Stimulated activated CD4-positive, alpha-beta T cell treated with anti-CD3 and anti-CD28 coated beads, Interleukin-1b, Interleukin-23, amount 100 ng/mL, for 48 hours (primary cell): Measurements from ENCODE around the gene MAVS.

Experiments
- DNase-seq: peaks from one replicate; pipeline ENCODE4 v3.0.0-alpha.2; 2020

The MAVS gene

DNA sequence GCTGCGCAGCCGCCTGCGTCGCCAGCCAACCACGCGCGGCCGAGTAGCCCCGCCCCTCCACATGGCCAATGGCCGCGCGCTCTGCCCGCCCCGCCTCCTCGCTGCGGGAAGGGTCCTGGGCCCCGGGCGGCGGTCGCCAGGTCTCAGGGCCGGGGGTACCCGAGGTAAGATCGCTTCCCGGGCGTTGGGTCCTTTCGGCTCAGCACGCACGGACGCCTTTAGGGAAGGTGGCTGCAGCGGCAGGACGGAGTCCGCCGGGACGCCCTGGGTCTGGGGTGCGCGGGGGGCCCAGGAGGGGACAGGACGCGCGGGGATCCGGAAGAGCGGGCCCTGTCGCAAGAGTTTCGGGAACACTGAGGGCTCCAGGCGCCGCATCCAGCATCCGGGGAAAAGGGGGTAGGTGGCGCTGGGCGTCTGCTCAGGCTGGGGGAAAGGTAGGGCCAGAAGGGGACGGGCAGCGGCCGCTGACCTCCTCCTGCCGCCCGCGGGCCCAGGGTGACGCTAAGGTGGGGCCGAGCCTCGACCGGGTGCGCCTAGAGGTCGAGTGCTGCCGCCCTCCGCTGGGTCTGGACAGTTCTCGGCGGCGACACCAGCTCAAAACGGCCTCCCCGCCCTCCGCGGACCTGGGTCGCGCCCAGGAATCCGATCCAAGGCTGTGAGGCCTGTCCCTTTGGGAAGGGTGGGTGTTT, at the start of gene MAVS:
Gene MAVS (plus strand): TSS at position 95 of the 689 bp plus-strand sequence. CDS start 7,791 bp downstream, outside the sequence.
- peak; percentile 84 for DNase-seq

DNA sequence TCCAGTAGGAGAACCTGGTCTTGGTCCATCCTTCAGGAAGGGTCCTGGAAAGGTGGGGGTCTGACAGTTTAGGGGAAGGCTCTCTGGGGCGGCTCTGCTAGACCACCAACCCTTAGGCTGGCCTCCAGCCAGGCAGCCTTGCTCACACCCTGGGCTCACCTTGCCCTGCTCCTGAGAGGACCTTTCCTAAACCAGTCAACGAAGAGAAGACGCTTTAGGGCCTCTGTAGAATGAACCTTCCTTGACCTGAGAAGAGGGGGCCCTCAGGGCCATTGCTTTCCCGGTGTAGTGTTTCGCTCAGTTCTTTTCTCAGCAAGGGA, 49.4 kb upstream of the MAVS start:
- DNase-seq: no peak

DNA sequence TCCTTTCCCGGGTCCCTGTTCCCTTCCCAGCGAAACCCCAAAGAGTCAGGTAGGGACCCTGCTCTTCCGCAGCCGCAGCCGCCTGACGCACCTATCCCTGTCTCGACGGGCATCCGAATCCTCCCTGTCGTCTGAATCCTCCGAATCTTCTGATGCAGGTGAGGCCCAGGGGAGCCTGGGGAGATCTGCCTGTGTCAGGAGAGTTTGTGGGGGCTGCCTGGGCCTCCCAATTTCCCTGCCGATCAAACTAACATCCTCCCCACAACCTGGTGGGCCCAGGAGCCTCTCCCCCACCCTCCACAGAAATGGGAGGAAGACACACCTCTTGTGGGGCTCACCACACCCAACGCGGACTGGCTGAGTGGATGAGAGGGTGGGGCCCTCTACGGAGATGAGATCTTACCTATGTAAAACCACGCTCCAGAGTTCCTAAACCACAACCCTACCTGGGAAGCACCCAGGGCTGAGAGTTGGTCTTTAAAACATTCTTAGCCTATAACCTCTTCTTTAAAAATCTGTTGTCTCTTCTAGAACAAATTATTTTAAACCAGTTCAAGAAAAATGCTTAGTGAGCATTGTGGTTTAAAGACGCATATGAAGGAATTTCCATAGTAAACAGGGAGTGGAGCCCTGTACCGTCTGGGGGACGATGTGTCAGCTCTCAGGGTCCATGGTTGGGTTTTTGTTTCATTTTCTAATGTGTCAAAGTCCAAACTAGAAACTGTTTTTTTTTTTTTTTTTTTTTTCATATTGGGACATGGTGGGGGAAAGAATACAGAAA, 48.9 kb upstream of the MAVS start:
- no peak for DNase-seq

GRCh38 chr20:3798373-3798768, 48.3 kb upstream of the MAVS start:
- no peak for DNase-seq

- DNase-seq: no peak
These were observed 47.8 kb upstream of the MAVS start for GRCh38 chr20:3798908-3799248.

DNA sequence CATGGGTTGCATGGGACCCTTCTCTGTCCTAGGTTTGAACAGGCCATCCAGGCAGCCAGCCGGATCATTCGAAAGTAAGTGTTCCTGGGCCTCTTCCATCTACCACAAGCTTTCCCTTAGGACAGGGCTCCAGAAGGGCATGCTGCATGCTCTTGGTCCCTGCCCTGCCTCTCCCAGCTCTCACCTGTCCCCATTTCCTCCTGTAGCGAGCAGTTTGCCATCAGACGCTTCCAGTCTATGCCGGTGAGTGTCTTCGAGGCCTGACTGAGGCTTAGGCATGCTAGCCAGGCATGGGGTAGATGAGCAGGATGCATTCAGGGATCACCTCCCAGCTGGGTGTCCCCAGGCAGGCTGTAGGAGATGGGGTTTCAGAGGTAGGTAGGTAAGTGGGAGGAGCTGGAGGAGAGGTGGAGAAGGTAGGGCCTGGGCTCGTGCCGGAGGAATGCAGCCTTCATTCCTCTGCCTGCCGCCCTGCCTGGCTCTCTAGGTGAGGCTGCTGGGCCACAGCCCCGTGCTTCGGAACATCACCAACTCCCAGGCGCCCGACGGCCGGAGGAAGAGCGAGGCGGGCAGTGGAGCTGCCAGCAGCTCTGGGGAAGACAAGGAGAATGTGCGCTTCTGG, 46.3 kb upstream of the MAVS start:
- no peak for DNase-seq

DNA sequence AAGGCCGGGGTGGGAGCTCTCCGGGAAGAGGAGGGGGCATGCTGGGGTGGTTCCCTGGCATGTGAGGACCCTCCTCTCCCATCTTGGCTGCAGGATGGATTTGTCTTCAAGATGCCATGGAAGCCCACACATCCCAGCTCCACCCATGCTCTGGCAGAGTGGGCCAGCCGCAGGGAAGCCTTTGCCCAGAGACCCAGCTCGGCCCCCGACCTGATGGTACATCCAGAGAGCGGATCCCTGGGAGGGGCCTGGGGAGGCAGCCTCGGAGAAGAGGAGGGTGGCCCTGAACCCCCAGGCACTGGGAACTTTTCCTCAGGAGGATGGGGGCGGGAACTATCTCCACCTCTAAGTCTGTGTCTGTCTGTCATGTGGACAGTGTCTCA, 45.8 kb upstream of the MAVS start:
- DNase-seq: no peak

- no peak for DNase-seq
These were observed 45.3 kb upstream of the MAVS start for GRCh38 chr20:3801299-3801698.

DNA sequence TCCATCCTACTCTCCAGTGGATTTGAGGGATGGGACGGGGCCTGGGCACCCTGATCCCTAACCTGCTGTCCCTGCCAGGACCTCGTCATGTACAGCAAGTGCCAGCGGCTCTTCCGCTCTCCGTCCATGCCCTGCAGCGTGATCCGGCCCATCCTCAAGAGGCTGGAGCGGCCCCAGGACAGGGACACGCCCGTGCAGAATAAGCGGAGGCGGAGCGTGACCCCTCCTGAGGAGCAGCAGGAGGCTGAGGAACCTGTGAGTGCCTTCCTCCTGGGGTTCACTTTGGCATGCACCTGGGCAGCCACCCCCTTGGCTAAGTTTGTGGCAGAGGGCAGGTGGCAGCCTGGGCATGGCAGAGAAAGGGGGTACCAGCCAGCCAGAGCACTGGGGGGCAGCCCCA, 44.8 kb upstream of the MAVS start:
- no peak for DNase-seq

GRCh38 chr20:3802524-3803239, 44.0 kb upstream of the MAVS start:
- DNase-seq: no peak

DNA sequence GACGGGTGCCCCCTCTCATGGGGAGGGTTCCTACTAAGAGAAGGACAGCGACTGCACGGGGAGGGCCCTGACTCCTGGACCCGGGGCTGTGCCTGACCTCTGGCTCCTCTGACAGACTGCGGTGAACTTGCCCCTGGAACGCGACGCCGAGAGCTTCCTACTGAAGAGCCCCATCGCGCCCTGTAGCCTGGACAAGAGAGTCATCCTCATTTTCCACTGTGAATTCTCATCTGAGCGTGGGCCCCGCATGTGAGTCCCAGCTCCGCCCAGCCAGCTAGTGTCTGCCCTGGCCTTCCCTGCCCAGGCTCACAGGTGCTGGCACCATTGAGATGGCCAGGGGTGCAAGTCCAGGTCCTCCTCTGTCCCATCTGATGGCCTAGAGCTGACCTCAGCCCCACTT, 43.3 kb upstream of the MAVS start:
- DNase-seq: no peak

DNA sequence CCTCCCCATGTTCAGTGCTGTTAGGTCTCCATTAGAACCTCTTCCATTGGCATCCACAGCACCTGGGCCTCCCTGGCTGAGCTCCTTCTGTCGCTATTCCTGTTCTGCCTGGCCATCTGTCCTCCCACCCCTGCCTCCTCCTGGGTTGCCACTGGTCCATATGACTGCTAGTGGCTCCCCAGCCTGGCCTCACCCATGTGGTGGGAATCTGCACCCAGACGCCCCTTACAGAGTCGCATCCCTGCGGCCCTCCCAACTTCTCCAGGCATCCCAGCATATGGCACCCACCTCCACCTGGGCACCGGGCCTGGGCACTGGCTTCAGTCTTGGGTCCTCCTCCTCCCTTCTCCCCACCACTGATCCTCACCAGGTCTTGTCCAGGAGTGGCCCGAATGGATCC, 42.8 kb upstream of the MAVS start:
- DNase-seq: no peak

DNA sequence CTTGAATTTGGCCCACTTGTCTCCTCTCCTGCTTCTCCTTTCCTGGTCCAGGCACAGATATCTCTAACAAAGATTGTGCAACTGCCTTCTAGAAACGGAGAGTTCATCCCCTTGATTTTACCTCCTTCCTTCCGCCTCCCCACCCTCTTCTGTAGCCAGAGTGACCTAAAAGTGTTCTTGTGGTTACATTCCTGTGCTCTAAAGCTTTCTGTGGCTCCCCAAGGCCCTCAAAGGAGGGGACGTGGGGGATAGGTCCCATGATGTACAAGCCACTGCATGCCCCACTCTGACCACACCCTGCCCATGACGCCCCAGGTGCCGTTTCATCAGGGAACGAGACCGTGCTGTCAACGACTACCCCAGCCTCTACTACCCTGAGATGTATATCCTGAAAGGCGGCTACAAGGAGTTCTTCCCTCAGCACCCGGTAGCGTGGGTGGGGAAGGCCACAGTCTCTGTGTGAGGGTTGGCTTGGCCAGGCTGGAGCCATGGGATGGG, 42.3 kb upstream of the MAVS start:
- no peak for DNase-seq

DNA sequence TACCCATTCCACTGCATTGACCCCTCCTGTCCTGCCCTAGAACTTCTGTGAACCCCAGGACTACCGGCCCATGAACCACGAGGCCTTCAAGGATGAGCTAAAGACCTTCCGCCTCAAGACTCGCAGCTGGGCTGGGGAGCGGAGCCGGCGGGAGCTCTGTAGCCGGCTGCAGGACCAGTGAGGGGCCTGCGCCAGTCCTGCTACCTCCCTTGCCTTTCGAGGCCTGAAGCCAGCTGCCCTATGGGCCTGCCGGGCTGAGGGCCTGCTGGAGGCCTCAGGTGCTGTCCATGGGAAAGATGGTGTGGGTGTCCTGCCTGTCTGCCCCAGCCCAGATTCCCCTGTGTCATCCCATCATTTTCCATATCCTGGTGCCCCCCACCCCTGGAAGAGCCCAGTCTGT, 41.9 kb upstream of the MAVS start:
- DNase-seq: no peak

- no peak for DNase-seq
These were observed 38.1 kb upstream of the MAVS start for GRCh38 chr20:3808544-3808943.

- DNase-seq: peak; percentile 95
These were observed 35.0 kb upstream of the MAVS start for GRCh38 chr20:3811467-3812258.

DNA sequence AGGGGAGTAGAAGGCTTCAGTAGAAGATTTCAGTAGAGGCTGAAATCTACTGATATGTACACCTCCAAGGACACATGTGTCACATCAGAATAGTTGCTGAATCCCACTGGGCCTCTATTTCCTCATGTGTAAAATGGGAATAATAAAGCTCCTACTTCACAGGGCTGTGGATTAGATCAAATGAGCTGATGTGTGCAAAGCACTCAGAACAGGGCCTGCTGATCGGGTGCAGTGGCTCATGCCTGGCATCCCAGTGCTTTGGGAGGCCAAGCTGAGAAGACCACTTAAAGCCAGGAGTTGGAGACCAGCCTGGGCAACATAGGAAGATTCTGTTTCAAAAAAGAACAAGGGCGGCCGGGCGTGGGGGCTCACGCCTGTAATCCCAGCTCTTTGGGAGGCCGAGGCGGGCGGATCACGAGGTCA, 34.4 kb upstream of the MAVS start:
- DNase-seq: no peak

GRCh38 chr20:3812975-3813847, 33.4 kb upstream of the MAVS start:
- DNase-seq: no peak

GRCh38 chr20:3813848-3814581, 32.6 kb upstream of the MAVS start:
- no peak for DNase-seq

DNA sequence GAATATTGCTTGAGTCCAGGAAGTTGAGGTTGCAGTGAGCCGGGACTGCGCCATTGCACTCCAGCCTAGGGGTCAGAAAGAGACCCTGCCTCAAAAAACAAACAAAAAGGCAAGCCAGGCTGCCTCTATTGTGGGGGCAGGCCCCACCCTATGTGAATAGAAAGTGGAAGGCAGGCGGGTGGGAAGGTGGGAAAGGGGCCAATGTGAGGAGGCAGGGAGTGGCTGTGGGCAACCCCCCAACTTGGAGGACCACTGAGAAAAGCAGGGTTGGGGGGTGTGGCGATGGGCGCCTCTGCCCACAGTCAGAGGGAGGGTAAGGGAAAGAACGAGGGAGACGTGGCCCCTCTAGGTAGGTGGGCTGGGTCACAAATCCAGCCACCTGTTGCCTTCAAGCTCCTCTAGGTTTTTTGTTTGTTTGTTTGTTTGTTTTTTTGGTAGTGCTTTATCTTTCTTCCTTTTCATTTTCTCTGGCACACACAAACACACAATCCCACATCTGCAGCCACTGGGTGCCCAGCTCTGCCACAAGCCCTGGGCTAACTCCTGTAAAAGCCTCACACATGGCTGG, 31.6 kb upstream of the MAVS start:
- no peak for DNase-seq
